ENCODE data around the gene CNTROB. TPM values are rescaled to one million over a fixed set of nuclear protein-coding genes. Genes with fewer than 3 reads are reported as not detected.

The CNTROB gene
- total and polyA plus RNA-seq, 2 experiments from 2014 or later = 23.1 to 42.6 TPM

DNA sequence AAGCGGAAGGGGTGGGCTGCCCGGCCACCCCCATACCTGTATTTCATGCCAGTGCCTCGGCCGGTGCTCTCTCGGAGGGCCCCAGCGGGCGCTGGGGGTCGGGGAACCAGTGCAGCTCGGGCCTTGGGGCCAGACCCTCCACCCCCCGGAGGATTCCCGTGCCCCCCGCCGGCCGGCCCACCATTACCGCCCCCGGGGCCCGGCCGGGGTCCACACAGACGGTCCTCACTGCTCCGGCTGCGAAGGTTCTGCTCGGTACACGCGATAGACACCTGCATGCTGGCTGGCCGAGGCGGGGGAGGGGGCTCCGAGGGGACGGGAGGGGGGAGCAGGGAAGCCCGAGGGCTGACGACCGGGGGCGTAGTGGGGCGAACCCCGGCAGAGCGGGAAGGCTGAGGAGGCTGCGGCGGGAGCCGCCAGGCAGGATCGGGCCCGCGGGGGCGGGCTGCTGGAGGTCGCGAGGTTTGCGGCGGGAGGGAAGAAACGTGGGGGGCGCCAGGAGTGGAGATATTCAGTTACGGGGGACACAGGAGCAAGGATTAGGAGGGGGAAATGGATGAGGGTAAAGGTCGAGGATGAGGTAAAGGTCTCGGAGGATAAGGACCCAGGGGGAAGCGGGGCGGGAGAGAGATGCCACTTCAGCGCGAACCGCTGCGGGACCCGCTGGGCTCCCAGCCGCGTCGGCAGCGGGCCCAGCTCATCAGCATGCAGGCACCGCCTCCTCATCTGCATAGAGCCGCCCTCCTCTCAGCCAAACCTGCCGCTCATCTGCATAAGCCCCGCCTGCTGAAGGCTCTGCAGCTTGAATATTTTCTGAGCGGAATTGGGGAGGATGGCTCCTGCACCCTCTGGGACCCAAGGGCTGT lies 2.6 kb upstream of the CNTROB start, which contains the start of gene KCNAB3:
TSS of gene KCNAB3 (minus strand) at position 699 of the 866 bp plus-strand sequence. CDS start at position 278, 421 bp downstream.
- Histone ChIP-seq H3K4me3 (peak within 1 kb of the TSS; percentile 48), H3K4me1 (ENCODE audit: low read depth) (peaks cover 16% of the 10 kb centered on the region), H3K27me3 (peaks cover 19% of the 10 kb centered on the region), H3K36me3 (no peaks in the 10 kb centered on the region), H3K27ac (no peak within 1 kb of the TSS), H3K9me3 (ENCODE audit: low read depth) (no peaks in the 10 kb centered on the region)
- TF ChIP-seq, protein P1, sequence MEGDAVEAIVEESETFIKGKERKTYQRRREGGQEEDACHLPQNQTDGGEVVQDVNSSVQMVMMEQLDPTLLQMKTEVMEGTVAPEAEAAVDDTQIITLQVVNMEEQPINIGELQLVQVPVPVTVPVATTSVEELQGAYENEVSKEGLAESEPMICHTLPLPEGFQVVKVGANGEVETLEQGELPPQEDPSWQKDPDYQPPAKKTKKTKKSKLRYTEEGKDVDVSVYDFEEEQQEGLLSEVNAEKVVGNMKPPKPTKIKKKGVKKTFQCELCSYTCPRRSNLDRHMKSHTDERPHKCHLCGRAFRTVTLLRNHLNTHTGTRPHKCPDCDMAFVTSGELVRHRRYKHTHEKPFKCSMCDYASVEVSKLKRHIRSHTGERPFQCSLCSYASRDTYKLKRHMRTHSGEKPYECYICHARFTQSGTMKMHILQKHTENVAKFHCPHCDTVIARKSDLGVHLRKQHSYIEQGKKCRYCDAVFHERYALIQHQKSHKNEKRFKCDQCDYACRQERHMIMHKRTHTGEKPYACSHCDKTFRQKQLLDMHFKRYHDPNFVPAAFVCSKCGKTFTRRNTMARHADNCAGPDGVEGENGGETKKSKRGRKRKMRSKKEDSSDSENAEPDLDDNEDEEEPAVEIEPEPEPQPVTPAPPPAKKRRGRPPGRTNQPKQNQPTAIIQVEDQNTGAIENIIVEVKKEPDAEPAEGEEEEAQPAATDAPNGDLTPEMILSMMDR (IDR thresholded peaks at IDR 0.05; ENCODE audit: low read depth, low read length) = no peak
- peak; percentile 86 to 87 for DNase-seq (ENCODE audit: low read depth in 1 of 2, low spot score in 1 of 2)

DNA sequence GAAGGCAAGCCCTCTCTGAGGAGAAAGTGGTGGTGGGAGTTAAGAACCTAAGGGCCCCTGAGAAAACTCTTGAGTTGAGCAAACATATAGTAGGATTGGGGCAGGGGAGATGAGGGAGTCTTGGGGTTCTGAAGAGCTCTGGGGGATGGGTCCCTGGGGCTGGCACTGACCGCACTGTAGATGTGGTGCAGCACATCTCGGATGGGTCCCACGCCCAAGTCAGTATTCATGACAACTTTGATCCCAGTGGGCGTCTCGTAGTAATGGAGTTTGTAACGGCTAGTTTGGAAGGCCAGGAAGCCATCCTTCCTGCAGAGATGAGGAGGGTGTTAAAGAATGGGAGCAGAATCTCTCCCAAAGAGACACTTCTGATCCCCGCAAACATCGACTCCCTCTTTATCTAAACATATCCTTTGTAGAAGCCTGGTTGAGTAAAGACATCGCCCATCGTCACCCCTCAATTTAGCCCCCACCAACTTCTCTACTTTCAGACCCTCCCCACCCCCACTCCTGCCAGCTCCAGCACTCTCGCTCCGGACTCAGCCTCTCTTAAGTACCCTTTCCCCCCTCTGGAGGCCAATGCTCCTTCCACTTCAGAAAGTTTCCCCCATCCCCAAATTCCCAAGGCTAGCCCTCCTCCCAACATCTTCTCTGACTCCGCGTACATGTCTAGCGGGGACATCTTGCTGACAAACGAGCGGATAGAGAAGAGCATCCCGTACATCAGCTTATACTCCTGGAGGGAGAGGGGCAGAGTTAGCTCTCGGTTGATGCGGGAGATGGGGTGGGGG lies 970 bp upstream of the CNTROB start:
- Histone ChIP-seq H3K27me3 (peaks cover 19% of the 10 kb centered on the region), H3K9me3 (ENCODE audit: low read depth) (no peaks in the 10 kb centered on the region), H3K27ac (no peak overlapping the region), H3K36me3 (no peaks in the 10 kb centered on the region), H3K4me3 (peak overlapping the region; percentile 82), H3K4me1 (ENCODE audit: low read depth) (peaks cover 16% of the 10 kb centered on the region)
- DNase-seq (ENCODE audit: low read depth in 1 of 2, low spot score in 1 of 2) = no peak
- TF ChIP-seq, protein P1 (IDR thresholded peaks at IDR 0.05; ENCODE audit: low read depth, low read length) = no peak

- DNase-seq (ENCODE audit: low read depth in 1 of 2, low spot score in 1 of 2) = peak; percentile 32 to 41
- TF ChIP-seq, protein P1 (IDR thresholded peaks at IDR 0.05; ENCODE audit: low read depth, low read length) = no peak
- peaks cover 19% of the 10 kb centered on the region for H3K27me3 ChIP-seq
Measured at GRCh38 chr17:7932483-7932891, 481 bp downstream of the CNTROB start.

DNA sequence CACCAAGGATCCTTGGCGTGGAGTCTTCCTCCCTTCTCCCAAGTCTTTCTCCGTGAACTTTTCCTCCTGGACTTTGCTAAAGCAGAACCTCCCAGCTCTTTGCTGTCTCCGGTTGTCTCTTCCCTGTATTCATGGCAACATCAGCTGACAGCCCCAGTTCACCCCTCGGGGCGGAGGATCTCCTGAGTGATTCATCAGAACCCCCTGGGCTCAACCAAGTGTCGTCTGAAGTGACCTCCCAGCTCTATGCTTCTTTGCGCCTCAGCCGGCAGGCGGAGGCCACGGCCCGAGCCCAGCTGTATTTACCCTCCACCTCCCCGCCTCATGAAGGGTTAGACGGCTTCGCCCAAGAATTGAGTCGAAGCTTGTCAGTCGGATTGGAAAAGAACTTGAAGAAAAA lies 943 bp downstream of the CNTROB start:
- Histone ChIP-seq H3K27me3 (peaks cover 16% of the 10 kb centered on the region), H3K27ac (no peak overlapping the region)
- peak; percentile 36 to 61 for DNase-seq (ENCODE audit: low read depth in 1 of 2, low spot score in 1 of 2)

More at GRCh38 chr17:7932483-7932891, 481 bp downstream of the CNTROB start:
- Histone ChIP-seq H3K4me1 (ENCODE audit: low read depth) (peaks cover 16% of the 10 kb centered on the region), H3K9me3 (ENCODE audit: low read depth) (no peaks in the 10 kb centered on the region), H3K4me3 (peak overlapping the region; percentile 82), H3K36me3 (no peaks in the 10 kb centered on the region), H3K27ac (no peak overlapping the region)

GRCh38 chr17:7935859-7936258 lies 3.9 kb downstream of the CNTROB start:
- H3K36me3 ChIP-seq = peaks cover 14% of the 10 kb centered on the region
- DNase-seq (ENCODE audit: low read depth in 1 of 2, low spot score in 1 of 2) = no peak
- TF ChIP-seq, protein P1 (IDR thresholded peaks at IDR 0.05; ENCODE audit: low read depth, low read length) = no peak
- H3K4me3 ChIP-seq = no peak overlapping the region
- H3K27me3 ChIP-seq = no peaks in the 10 kb centered on the region
- H3K4me1 ChIP-seq (ENCODE audit: low read depth) = peaks cover 12% of the 10 kb centered on the region
- no peaks in the 10 kb centered on the region for H3K9me3 ChIP-seq (ENCODE audit: low read depth)
- no peak overlapping the region for H3K27ac ChIP-seq

More for the DNA sequence above, 943 bp downstream of the CNTROB start:
- Histone ChIP-seq H3K4me1 (ENCODE audit: low read depth) (peaks cover 16% of the 10 kb centered on the region), H3K9me3 (ENCODE audit: low read depth) (no peaks in the 10 kb centered on the region), H3K36me3 (no peaks in the 10 kb centered on the region), H3K4me3 (peak overlapping the region; percentile 82)
- TF ChIP-seq, protein P1 (IDR thresholded peaks at IDR 0.05; ENCODE audit: low read depth, low read length) = peak; percentile 38
